Natural killer cell treated with Interleukin-12 subunit alpha and Interleukin-12 subunit beta and Interleukin-15 and Interleukin-18, amount 100 ng/mL, for 72 hours (primary cell): ENCODE data around the gene CCDC177. TPM values are rescaled to one million over a fixed set of nuclear protein-coding genes. Genes with fewer than 3 reads are reported as not detected.

Experiments
- ATAC-seq, 2 donors: fragments of 150-1000 bp; cut with Tn5 transposase in 1 of 2; sonication (Bioruptor Pico), chemical (Tn5 transposase) in 1 of 2; 2 replicates each; pipeline ENCODE4 v1.10.0; 2021
- DNase-seq: peaks from one replicate; pipeline ENCODE4 v3.0.0; 2022; ENCODE audit warnings: low spot score
- H3K27ac Mint-ChIP-seq, 2 donors: 1 replicate in 1 of 2; 2 replicates in 1 of 2; pipeline ENCODE4 v1.8.0; 2022; ENCODE audit warnings: mixed read lengths in 2 of 2, mild to moderate bottlenecking in 1 of 2, moderate library complexity in 1 of 2
- H3K27me3 Mint-ChIP-seq, 2 donors: 1 replicate in 1 of 2; 2 replicates in 1 of 2; pipeline ENCODE4 v1.8.0; 2022; ENCODE audit warnings: mixed read lengths in 2 of 2
- H3K36me3 Mint-ChIP-seq: one replicate; pipeline ENCODE4 v1.8.0; 2022; ENCODE audit warnings: mixed read lengths
- H3K4me1 Mint-ChIP-seq, 2 donors: 1 replicate in 1 of 2; 2 replicates in 1 of 2; pipeline ENCODE4 v1.8.0; 2022; ENCODE audit warnings: low read depth in 2 of 2, mixed read lengths in 2 of 2, mild to moderate bottlenecking in 1 of 2
- H3K4me3 Mint-ChIP-seq: one replicate; pipeline ENCODE4 v1.8.0; 2022; ENCODE audit warnings: mixed read lengths
- H3K9me3 Mint-ChIP-seq: 2 replicates; pipeline ENCODE4 v1.8.0; 2022; ENCODE audit warnings: mixed read lengths
- total RNA-seq, 2 donors: library from RNA; stranded (reverse); gene quantifications; one replicate each; pipeline ENCODE4 v1.2.3, GENCODE V29; 2022

CCDC177 gene
- total RNA-seq = not detected

DNA sequence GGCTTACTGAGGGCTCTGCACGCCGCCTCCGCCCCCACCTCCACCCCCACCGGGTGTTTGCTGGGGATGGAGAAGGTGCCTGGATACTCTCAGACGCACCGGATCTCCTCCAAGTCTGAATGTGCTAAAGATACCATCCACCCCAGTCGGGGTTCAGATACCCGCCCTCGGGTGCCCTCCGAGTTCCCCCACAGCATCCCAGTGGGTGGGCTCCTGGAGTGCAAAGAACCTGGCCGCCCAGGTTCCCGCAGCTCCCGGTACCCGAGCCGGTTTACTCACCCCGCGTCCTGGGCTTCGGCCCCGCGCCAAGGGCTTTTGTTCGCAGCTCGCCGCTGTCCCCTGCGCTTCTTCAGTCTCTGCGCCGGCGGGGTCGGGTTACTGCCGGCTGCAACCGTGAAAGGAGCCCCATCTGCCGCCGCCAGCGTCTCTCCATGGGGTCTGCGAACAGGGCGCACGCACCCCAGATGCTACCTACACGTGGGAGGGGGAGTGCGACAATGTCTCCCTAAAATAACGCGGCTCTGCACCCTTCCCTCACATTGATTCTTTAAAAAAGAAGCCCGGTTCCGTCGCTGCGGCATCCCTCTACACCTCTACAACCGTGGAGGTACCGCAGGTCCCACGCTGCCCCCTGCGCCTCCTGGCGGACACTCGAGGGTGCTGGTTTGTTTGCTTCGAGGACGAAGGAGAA is at the start of gene CCDC177:
Gene CCDC177, minus strand, starts transcription at position 609 of the 691 bp plus-strand sequence. CDS start 1,249 bp downstream, outside the sequence.
- H3K4me1 Mint-ChIP-seq = peaks cover 6 to 7% of the 10 kb centered on the region in 2 donors

DNA sequence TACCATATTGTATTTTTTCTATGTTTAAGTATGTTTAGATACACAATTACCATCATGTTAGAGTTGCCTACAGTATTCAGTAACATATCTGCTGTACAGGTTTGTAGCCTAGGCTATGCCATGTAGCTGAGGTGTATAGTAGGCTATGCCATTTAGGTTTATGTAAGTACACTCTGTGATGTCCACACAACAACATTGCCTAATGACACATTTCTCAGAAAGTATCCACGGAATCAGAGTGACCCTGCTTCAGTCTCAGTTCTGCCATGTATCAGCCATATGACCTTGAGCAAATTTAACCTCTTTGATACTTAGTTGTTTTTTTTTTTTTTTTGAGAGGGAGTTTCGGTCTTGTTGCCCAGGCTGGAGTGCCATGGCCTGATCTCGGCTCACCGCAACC is 49.5 kb upstream of the CCDC177 start:
- ATAC-seq (no peak), DNase-seq (no peak)
- H3K27ac Mint-ChIP-seq = peak overlapping the region; percentile 93 to 96
- H3K4me1 Mint-ChIP-seq = peaks cover 75 to 84% of the 10 kb centered on the region in 2 donors
- no peaks in the 10 kb centered on the region for H3K9me3 Mint-ChIP-seq
- H3K4me3 Mint-ChIP-seq = peak overlapping the region; percentile 58
- H3K36me3 Mint-ChIP-seq = peaks cover 4% of the 10 kb centered on the region
- no peaks in the 10 kb centered on the region for H3K27me3 Mint-ChIP-seq

More for the DNA sequence above, at the start of gene CCDC177:
- Mint-ChIP-seq H3K36me3 (no peaks in the 10 kb centered on the region), H3K27me3 (peaks cover 36 to 42% of the 10 kb centered on the region in 2 donors), H3K27ac (no peak within 1 kb of the TSS), H3K4me3 (peak within 1 kb of the TSS; percentile 68), H3K9me3 (no peaks in the 10 kb centered on the region)
- peak; percentile 69 for DNase-seq
- peak; percentile 75 to 78 for ATAC-seq

DNA sequence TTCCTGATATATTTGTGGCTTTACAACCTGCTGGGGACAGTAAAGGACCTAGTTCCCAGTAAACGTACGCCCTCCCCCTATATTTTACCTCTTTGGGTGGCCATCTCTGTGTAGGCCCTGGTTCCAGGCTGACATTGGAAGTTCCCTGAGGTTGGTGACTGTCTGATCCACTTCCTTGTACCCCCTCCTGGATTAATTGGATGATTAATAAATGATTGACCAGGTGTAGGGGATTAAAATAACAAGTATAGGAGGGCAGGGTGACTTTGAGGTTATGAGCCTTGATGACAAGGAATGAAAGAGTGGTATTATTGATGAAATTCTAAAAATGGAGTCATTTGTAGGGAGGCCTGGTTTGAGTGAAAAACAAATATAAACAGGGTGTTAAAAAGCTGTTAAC is 46.3 kb upstream of the CCDC177 start:
- Mint-ChIP-seq H3K36me3 (peaks cover 12% of the 10 kb centered on the region), H3K4me3 (peak overlapping the region; percentile 65), H3K9me3 (no peaks in the 10 kb centered on the region), H3K4me1 (peaks cover 80 to 90% of the 10 kb centered on the region in 2 donors), H3K27ac (peak overlapping the region; percentile 93 to 96), H3K27me3 (no peaks in the 10 kb centered on the region)
- DNase-seq = no peak
- no peak for ATAC-seq

DNA sequence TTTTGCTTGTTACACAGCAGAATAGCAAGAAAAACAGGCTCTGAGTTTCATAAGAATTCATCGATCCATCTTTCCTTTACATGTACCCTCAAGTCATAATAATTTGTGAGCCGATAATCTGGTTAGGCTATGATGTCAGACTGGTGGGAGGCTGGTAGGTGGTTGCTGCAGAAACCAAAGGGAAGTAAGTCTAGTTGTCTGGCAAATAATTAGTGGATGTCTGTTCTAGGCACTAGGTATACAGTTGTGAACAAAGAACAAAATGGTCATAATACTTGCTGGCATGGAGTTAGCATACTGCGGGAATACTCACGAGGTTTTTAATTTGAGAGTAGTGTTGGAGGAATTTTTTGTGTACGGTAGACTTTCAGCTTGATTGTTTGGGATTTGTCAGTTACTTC is 45.5 kb upstream of the CCDC177 start:
- DNase-seq (no peak), ATAC-seq (no peak)
- H3K27me3 Mint-ChIP-seq = no peaks in the 10 kb centered on the region
- peak overlapping the region; percentile 93 to 96 for H3K27ac Mint-ChIP-seq
- H3K4me3 Mint-ChIP-seq = peak overlapping the region; percentile 65
- H3K4me1 Mint-ChIP-seq = peaks cover 80 to 90% of the 10 kb centered on the region in 2 donors
- peaks cover 17% of the 10 kb centered on the region for H3K36me3 Mint-ChIP-seq
- no peaks in the 10 kb centered on the region for H3K9me3 Mint-ChIP-seq

- H3K27me3 Mint-ChIP-seq = no peaks in the 10 kb centered on the region
- peaks cover 86 to 93% of the 10 kb centered on the region in 2 donors for H3K4me1 Mint-ChIP-seq
- H3K27ac Mint-ChIP-seq = peak overlapping the region; percentile 93 to 96
- no peaks in the 10 kb centered on the region for H3K9me3 Mint-ChIP-seq
- peak overlapping the region; percentile 90 for H3K4me3 Mint-ChIP-seq
- ATAC-seq (no peak), DNase-seq (no peak)
- H3K36me3 Mint-ChIP-seq = peaks cover 17% of the 10 kb centered on the region
These were observed 44.3 kb upstream of the CCDC177 start for GRCh38 chr14:69619012-69619411.

DNA sequence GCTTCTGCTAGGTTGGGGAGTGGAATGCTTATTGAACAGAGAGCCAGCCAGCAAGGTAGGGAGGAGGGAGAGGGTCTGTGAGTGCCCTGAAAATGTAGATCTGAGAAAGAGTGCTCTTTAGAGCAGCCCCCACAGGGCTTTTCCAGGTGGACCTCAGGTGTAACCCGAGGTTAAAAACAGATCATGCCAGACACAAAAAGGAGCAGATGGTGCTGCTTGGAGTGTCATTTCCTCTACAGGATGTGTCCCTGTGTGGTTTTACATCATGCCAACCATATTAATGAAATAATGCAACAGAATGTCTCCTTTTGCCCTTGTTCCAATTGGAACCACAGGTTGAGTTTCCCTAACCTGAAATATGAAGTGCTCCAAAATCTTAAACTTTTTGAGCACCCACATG is 43.1 kb upstream of the CCDC177 start:
- ATAC-seq (no peak), DNase-seq (no peak)
- Mint-ChIP-seq H3K36me3 (peaks cover 17% of the 10 kb centered on the region), H3K27me3 (no peaks in the 10 kb centered on the region), H3K9me3 (no peaks in the 10 kb centered on the region), H3K4me3 (peak overlapping the region; percentile 90), H3K27ac (peak overlapping the region; percentile 93 to 96), H3K4me1 (peaks cover 89 to 91% of the 10 kb centered on the region in 2 donors)

GRCh38 chr14:69616408-69616773 is 41.7 kb upstream of the CCDC177 start:
- H3K27me3 Mint-ChIP-seq = no peaks in the 10 kb centered on the region
- peaks cover 24% of the 10 kb centered on the region for H3K36me3 Mint-ChIP-seq
- peak overlapping the region; percentile 90 for H3K4me3 Mint-ChIP-seq
- H3K9me3 Mint-ChIP-seq = no peaks in the 10 kb centered on the region
- H3K27ac Mint-ChIP-seq = peak overlapping the region; percentile 93 to 96
- peaks cover 85 to 89% of the 10 kb centered on the region in 2 donors for H3K4me1 Mint-ChIP-seq
- ATAC-seq (no peak), DNase-seq (no peak)

DNA sequence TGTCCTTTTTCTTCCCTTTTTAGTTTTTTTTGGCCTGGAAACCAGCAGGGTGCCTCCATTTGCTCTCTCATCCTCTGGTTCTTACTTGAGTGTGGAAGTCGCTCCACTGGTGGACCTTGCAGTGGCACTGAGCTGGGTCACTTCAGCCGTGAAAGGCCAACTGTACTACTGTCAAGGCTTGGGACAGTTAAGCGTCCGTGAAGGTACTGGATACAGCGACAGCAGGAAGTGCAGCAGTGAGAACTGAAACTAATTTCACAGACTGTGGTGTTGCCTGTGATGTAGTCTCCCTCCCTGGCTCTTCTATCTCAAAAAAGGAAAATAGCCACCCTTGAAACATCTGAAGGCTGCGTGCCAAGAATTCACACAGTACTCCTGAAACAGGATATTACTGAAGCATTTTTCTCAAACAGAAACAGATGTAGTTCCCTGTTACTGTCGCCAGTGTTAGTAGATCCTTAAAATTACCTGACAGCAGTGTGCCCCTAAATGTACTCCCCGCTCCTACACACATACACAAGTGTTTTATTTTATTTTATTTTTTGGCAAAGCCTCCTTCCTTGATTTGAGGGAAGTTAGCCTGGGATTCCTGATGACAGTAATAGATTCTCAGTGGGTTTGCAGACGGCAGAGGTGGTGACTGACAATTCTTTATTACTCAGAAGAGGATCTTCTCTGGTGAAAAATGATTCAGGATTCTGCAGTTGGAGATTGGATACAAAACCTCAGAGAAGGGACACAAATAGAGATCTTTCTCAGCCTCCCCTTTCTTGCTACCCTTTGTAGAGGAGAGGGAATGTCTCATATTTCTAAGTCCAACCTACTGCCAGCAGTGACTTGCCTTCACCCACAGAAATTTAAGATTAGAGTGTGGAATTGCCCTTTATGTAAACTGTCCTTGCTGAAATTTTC is 41.1 kb upstream of the CCDC177 start:
- peak overlapping the region; percentile 90 for H3K4me3 Mint-ChIP-seq

GRCh38 chr14:69615121-69615495 is 40.4 kb upstream of the CCDC177 start:
- peaks cover 22% of the 10 kb centered on the region for H3K36me3 Mint-ChIP-seq
- peak overlapping the region; percentile 90 for H3K4me3 Mint-ChIP-seq
- peak overlapping the region; percentile 93 to 96 for H3K27ac Mint-ChIP-seq
- H3K9me3 Mint-ChIP-seq = no peaks in the 10 kb centered on the region
- DNase-seq (no peak), ATAC-seq (no peak)
- peaks cover 77 to 85% of the 10 kb centered on the region in 2 donors for H3K4me1 Mint-ChIP-seq
- H3K27me3 Mint-ChIP-seq = no peaks in the 10 kb centered on the region

More for the DNA sequence above, 41.1 kb upstream of the CCDC177 start:
- Mint-ChIP-seq H3K27ac (peak overlapping the region; percentile 93 to 96), H3K4me1 (peaks cover 78 to 85% of the 10 kb centered on the region in 2 donors), H3K27me3 (no peaks in the 10 kb centered on the region), H3K36me3 (peaks cover 24% of the 10 kb centered on the region), H3K9me3 (no peaks in the 10 kb centered on the region)
- no peak for DNase-seq
- ATAC-seq = peak; percentile 50 to 57

GRCh38 chr14:69614592-69614991 is 39.9 kb upstream of the CCDC177 start:
- peak overlapping the region; percentile 93 to 96 for H3K27ac Mint-ChIP-seq
- DNase-seq (no peak), ATAC-seq (no peak)
- peak overlapping the region; percentile 90 for H3K4me3 Mint-ChIP-seq
- H3K9me3 Mint-ChIP-seq = no peaks in the 10 kb centered on the region
- H3K27me3 Mint-ChIP-seq = no peaks in the 10 kb centered on the region
- peaks cover 21% of the 10 kb centered on the region for H3K36me3 Mint-ChIP-seq
- H3K4me1 Mint-ChIP-seq = peaks cover 76 to 84% of the 10 kb centered on the region in 2 donors

DNA sequence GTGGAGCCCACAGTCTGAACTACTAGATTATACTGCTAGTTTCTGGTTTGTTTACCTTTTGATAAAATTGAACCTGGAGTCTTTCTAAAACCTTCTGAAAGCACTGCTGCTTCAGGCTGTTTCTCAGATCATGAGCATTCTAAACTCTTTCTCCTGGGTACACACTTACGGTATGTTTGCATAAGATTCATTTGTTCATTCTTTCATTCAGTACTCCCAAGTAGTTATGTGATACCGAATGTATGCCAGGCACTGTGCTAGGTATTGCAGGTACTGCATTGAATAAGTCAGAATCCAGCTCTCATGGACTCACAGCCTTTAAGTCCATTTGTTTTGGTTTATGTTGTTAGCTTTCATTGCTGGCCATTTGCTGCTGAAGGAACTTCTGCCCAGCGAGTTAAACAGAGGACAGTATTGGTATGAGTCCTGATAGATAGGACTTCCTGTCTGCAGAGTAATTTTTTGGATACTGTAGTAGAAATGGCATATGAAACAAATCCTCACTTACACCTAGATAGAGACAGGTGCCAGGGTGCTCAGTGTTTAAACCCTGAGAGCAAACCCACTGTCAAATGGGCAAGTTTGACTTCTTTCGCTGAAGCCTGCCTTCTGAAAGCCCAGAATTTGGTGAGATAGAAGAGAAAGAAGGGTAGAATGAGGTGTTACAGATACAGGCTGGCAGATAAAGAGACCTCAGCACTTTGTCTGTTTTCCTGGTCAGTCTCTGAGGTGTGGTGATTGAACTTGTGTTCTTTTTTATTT is 38.8 kb upstream of the CCDC177 start:
- Mint-ChIP-seq H3K4me3 (peak overlapping the region; percentile 90), H3K4me1 (peaks cover 66 to 76% of the 10 kb centered on the region in 2 donors), H3K36me3 (peaks cover 21% of the 10 kb centered on the region), H3K27ac (peak overlapping the region; percentile 93 to 96), H3K9me3 (no peaks in the 10 kb centered on the region), H3K27me3 (no peaks in the 10 kb centered on the region)
- ATAC-seq (no peak), DNase-seq (no peak)

DNA sequence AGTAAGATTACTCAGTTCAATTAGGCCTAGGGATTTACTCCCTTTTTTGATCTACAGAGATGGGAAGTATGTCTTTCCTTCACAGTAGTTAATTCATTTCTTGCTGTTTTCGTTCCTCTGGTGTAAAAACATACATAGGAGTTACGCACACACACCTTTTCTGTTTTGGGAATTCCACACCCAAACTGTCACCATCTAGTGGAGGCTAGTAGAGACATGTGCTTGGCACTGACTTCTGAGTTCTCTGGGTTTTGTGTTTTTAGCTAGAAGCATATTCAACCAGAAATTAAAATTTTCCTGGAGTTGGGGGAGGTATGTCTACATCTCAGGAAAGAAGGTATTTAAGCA is 38.1 kb upstream of the CCDC177 start:
- H3K4me3 Mint-ChIP-seq = peak overlapping the region; percentile 90
- DNase-seq (no peak), ATAC-seq (no peak)
- peaks cover 21% of the 10 kb centered on the region for H3K36me3 Mint-ChIP-seq
- peak overlapping the region; percentile 93 to 96 for H3K27ac Mint-ChIP-seq
- H3K4me1 Mint-ChIP-seq = peaks cover 60 to 68% of the 10 kb centered on the region in 2 donors
- H3K9me3 Mint-ChIP-seq = no peaks in the 10 kb centered on the region
- H3K27me3 Mint-ChIP-seq = no peaks in the 10 kb centered on the region

DNA sequence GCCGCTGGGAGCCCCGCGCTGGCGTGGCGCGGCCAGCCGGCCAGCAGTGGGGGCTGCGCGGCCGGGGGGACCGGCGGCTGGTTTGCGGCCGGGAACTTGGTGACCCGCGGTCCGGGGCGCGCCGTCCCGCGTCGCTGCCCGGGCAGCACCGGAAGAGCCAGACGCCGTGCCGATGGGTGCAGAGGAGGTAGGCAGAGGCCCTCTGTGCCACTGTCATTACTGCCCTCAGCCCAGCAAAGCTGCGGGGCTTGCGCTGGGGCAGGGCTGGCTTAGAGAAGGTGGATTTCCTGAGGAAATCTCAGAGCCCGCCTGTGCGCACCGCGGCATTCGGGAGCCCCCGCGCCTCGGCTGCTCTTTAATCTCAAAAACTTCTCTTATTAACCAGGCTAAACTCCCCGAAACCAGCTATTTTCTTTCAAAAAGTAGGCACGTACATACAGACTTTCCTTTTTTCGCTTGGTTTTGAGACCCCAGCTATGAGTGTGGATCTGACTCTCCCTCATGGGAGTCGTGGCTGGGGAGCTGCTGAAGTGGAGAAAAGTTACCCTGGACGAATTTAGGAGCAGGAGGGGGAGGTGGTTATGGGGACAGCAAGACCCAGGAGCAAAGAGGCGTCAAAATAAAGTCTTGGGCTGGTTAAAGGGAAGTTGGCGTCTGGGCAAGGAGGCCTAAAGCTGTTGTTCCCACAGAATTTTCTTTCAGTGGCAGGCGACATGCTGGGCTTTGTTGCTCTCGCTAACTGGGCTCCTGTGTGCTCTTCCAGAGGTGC is 37.5 kb upstream of the CCDC177 start:
- Mint-ChIP-seq H3K4me3 (peak overlapping the region; percentile 90), H3K27ac (peak overlapping the region; percentile 93 to 96), H3K4me1 (peaks cover 54 to 63% of the 10 kb centered on the region in 2 donors), H3K36me3 (peaks cover 18% of the 10 kb centered on the region), H3K27me3 (no peaks in the 10 kb centered on the region), H3K9me3 (no peaks in the 10 kb centered on the region)
- ATAC-seq = peak; percentile 66 to 69
- DNase-seq = peak; percentile 67
